HG03575 (cell line): ENCODE measurements around the gene ABCA1.
A peak's percentile ranks its signal among the peaks of the same experiment; 100 is the strongest.
"Not testable (repeated sequence)": the region's sequence is repeated elsewhere in the genome, so short reads cannot be mapped to it uniquely, and the experiment has no call there.

Experiments used
- ATAC-seq: cut with Tn5 transposase; IDR thresholded peaks from one replicate; pipeline ENCODE4 v1.9.1; 2021; ENCODE audit not compliant: unreplicated experiment, insufficient number of reproducible peaks, low FRiP score; ENCODE audit errors: extremely low read depth

Gene ABCA1

DNA sequence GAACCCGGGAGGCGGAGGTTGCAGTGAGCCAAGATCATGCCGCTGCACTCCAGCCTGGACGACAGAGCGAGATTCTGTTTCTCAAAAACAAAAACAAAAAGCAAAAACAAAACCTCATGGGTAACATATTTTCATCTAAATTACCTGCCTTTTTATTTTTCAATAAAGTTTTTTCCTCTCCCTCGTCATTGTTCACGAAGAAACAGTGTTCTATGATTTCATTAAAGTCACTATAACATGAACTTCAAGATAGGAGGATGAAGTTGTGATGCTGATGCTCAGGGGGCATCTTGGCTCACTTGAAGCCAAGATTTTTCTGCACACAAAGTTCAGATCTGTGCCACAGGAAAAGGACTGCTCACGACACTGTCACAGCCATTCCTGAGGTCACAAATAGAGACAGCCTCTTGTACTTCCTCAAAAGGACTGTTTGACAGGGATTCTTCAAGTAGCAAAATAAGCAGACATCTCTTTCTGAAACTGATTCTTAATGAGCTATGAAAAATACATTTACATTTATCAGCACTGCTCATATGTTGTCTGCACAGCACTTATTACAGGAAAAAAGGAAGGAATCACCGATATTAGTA is 147.9 kb downstream of the ABCA1 start:
- no peak for ATAC-seq

DNA sequence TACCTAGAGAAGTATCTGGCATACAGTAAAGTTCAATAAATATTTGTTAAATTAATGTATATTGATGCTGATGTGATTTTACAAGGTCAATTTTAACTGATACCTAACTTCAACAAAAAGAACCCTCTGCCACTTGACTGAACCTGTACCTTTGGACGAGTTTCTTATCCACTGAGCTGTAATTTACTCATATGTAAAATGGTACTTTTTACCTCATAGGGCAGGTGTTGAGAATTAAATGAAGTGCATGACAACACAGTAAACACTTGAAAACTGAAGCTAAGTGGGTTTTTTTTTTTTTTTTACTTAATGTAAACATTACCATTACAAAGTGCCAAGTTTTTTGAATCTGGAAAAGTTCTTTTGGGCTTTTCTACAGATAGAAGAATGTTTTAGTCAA is 148.6 kb downstream of the ABCA1 start:
- no peak for ATAC-seq

DNA sequence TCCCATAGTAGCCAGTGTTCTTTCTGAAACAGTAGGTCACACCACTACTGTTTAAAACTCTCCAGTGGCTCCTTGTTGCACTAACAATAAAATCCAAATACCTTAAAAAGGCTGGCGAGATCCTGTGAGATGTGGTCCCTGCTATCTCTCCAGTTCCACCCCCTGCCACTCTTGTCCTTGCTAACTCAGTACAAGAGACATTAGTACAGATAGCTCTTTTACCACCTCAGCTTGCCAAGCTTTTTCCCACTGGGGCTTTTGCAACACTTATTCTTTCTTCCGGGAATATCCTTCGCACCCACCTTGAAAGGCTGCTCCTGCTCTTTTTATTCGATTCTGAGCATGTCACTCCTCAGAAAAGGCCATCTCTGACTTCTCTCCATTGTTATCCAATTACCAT is 149.2 kb downstream of the ABCA1 start:
- ATAC-seq: no peak

DNA sequence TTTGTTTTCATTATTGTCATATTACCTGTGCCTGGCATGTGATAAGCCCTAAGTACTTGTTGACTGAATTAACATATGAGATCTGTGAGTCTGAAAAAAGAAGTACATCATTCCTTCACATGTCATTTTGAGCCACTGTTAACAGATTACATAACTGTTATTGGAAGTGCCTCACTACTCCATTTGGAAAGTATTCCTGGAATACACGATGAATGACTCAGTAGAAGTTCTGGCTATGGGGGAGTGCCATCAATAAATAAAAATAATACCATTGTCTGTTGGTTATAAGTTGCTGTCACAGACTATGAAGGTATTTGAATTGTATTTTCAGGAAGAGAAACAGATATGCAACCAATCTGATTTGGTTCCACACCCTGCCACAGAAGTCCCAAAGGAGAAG is 151.2 kb downstream of the ABCA1 start:
- ATAC-seq: no peak

DNA sequence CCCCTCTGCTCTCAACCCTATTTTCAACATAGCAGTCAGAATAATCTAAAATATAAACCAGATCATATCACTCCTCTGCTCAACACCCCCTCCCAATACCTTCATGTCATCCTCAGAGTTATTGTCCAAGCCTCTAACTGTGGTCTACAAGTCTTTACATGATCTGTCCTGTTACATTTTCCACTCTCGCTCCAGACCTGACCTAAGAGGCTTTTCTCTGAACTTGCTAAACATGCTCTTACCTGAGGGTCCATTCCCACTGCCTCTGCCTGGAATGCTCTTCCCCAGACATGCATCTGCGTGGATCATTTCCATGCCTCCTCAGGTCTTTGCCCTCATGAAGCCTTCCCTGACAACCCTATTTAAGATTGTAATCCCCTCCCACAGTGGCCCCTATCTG is 152.0 kb downstream of the ABCA1 start:
- ATAC-seq: no peak

DNA sequence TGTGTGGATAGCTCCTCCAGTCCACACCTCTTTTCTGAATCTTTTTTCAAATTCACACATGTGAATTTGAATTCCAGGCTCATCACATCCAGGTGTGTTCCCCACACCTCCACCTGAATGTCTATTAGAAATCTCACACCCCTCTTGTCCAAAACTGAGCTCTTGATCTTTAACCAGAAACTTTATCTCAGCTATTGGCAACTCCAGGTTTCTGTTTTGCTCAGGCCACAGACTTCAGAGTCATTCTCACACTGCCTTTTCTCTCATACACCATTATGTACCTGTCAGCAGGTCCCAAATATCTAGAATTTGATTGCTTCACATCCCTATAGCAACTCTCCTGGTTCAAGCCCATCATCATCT is 152.4 kb downstream of the ABCA1 start:
- peak; percentile 35 for ATAC-seq

DNA sequence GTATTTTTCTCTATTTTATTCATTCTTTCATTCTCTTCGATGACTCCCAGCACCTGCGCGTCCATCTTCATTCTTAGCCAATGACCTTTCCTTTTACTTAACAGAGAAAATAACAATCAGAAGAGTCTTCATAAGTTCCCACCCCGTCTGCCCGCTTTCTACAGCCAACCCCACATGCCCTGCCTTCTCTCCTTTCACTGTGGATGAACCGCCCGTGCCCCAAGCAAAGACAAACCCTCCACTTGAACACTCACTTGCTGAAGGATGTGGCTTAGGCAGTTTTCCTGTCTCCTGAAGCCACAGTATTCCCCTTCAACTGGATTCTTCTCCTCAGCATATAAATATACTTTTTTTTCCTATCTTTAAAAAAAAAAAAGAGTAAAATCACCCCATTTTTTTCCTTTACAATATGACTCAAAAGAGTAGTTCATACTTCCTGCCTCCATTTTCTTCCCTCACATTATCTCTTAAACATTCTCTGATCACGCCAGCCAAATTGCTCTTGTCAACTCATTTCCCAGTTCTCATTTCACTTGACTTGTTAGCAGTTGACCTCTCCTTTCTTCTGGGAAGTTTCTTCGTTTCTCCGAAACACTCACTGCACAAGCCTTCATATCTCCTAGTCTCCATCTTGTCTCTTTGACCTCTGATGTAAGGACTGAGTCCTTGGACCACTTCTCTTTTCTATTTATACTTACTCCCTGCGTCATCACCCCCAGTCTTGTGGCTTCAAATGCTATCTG is 153.0 kb downstream of the ABCA1 start:
- peak; percentile 85 for ATAC-seq

DNA sequence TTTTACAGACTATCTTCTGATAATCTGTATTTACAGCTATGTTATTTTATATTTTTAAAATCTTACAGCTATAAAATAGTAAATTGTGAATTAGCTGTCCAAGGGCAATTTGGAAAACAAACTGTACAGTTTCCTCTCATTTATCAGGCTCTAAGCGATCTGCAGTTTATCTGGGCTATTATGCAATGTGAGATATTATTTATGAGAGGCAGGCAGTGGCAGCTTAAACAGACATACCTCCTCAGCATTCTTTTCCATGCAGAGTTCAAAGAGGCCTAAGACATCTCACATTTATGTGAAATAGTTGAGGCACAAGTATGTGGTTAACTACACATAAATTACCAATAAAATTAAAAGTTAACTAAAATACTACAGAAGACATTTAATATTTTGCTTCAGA is 153.8 kb downstream of the ABCA1 start:
- no peak for ATAC-seq

DNA sequence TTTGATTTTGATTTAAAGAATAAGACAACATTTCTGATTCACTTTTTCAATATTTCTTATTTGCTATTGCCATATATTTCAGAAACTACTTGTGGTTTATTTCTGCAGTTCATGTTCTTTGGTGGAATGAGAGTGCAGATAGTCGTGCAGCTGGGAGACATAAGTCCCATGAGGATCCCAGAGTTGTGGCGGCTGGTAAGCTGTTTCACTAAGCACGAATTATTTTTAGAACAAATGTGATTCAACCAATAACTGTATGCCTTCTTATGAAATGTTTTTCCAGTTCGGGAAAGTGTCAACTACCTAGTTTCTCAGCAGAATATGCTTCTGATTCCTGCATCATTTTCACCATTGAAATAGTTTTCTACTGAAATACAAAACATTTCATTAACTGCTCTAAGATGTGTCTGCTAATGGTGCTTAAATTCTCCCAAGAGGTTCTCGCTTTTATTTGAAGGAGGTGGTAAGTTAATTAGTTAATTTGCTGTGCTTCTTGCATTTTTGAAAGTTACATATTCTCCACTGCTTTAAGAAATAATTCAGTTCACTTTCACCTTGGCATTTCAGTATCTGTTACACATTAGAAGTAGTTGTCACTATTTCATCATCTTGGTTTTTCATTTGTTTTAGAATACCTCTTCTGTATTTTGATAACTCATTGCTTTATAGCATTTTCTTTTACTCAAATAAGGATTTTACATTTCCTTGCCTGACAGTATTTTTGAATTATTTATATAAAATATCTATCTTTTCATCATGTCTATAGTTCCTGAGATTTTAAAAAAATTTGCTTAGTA is 155.0 kb downstream of the ABCA1 start:
- ATAC-seq: no peak

DNA sequence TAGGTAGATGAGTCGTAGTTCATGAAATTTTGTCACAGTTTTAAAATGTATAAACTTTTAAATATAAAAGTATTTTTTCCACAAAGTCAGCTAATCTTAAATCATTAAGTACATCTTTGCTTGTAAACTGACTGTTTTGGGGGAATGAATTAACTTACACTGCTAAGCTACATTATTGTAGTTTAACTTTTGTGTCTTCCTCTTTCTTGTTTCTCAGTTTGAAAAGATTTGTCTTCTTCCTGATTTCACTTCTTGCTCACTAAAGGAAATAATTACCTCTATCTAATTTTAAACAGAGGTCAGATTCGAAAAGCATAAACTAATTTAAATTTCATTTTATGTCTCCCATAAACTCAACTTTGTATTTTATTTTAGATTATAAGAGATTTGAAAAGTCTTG is 158.3 kb downstream of the ABCA1 start:
- ATAC-seq: no peak

DNA sequence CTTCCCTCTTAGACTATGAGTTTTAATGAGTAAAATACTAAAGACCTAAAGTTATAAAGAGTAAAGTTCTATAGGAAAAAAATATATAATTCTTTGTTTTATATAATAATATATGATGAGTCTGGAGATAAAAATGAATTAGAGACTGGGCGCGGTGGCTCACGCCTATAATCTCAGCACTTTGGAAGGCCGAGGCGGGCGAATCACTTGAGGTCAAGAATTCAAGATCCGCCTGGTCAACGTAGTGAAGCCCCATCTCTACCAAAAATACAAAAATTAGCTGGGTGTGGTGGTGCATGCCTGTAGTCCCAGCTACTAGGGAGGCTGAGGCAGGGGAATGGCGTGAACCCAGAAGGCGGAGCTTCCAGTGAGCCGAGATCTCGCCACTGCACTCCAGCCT is 158.9 kb downstream of the ABCA1 start:
- ATAC-seq: not testable (repeated sequence)

DNA sequence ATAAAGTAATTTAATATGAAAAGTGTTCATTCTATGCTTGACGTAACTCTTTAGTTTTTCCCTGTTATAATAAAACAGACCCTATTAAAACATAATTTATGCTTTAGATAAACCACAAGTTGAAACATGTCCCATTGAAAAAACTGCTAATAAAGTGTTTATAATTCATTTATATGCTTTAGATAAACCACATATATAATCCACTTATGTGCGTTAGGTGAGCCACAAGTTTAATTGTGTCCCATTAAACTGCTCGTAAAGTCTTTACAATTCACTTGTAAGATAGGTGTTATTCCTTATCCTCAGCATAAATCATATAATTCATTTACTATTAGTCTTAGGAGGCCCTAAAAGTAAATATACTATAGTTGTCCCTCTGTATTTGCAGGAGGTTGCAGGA is 160.4 kb downstream of the ABCA1 start:
- ATAC-seq: no peak

DNA sequence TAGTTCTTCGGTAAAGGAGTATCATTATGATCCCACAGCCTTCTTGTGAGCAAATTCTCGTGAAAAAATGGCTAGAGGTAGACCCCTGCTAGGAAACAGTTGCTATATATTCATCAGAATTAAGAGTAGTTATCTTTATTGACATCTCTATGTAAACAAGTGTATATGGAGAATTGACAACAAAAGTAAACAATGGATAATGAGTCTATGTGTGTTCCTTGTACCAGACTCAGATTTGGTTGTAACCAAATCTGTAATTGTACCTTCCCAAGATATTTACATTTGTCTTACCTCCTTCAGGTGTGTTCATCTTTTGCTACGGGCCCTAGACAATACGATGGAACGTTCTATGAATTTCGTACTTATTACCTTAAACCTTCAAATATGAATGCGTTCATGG is 161.9 kb downstream of the ABCA1 start:
- no peak for ATAC-seq

DNA sequence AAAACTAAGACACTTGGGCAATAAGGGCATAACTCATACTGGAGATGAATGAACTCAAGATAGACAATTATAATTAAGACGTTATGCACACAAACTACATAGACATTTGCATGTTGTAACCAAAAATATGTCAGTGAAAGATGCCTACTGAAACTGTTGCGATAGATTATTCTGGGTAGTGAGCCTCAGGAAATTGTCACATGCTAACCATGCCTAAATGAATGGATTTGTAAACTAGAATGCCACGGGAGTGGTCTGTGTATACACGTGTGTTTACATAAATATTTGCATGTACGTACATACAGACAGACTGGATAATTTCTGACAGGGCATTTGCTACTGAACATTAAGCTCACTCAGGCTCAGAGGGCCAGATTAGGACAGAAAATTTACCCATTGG is 162.8 kb downstream of the ABCA1 start:
- no peak for ATAC-seq

DNA sequence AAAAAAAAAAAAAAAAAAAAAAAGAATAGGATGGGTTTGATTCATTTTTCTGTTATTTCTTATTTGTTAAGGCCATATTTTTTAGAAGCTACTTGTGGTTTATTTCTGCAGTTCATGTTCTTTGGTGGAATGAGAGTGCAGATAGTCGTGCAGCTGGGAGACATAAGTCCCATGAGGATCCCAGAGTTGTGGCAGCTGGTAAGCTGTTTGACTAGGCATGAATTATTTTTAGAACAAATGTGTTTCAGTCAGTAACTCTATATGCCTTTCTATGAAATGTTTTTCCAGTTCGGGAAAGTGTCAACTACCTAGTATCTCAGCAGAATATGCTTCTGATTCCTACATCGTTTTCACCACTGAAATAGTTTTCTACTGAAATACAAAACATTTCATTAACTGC is 169.0 kb downstream of the ABCA1 start:
- ATAC-seq: no peak

DNA sequence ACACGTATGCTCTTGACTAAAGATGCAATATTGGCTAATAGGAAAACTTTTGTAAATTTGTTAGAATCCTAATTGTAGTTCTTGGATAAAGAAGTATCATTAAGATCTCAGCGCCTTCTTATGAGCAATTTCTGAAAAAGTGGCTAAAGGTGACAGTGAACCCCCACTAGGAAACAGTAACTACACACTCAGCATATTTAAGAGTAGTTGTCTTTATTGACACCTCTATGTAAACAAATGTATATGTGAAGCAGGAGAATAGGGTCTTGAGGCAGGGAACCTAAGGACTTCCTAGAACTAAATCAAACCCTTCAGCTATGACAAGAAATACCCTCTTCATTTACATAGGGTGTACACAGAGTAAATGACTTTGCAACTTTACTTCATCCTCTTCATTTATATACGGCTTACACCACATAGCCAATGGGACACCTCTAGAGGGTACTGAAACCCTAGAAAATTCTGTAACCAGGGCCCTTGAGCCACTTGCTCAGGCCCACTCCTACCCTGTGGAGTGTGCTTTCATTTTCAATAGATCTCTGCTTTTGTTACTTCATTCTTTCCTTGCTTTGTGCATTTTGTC is 177.7 kb downstream of the ABCA1 start:
- ATAC-seq: no peak

DNA sequence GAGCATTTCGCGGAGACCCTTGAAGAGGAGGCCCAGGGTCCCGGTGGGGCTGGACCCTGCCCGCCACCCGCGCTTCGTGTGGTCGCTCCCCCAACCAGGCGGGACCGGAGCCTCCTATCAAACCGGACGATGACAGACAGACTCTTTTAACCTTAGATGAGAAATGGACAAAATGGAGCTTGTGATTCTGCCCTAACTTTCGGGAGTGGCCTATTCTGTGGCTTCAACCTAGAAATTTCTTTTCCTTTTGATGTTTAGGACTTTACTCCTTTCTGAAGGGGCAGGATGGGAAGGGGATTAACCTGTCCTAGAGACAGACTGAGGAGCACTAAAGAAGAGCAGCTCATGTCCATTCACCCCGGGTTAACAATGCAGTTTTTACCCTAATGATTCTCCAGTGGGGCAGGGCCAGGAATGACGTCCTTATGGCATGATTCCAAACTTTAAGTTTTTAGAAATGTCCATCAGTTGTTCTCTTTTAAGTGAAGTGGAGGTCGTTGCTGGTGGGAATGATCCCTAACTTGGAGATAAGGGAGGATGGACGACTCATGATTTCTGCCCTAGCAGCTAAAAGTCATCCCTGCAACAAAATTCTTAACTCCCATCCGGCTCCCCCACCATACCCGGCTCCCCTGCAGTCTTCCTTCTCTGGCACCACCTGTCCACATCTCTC is 179.5 kb downstream of the ABCA1 start:
- no peak for ATAC-seq

DNA sequence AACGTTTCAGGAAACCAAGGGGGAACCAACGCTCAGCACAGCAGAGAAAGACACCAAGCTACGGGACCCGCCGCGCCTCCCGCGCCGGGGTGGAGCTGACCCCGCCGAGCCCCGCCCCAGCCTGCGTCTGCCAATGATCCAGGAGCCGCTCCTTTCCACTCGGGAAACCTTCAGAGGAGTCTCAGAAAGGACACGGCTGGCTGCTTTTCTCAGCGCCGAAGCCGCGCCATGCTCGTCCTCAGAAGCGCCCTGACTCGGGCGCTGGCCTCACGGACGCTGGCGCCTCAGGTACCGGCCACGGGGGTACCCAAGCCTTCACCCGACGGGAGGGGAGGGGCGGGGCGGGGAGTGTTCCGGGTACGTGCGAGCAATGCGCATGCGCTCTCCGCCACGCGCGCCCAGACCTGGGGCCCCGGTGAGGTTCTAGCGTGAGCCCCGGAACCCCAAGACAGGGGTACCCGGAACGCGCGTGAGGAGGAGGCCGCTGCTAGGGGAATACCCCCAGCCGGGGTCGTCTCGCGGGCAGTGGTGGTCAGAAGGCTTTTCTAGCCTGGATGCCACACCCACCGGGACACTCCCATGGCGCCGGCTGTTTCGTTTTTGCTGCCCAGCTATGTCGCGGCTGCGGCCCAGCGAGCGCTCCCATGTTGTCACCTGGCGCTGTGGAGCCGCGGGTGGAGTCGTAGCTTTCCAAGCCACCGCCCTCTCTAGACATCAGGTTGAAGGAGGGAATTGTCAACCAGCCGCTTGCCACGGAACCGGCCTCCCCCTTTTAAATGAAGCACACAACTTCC is 180.2 kb downstream of the ABCA1 start, which contains the start of gene NIPSNAP3A:
Gene NIPSNAP3A, plus strand, starts transcription at position 119 of the 794 bp plus-strand sequence. Its CDS starts 110 bp downstream, at position 229.
- peak; percentile 46 for ATAC-seq

DNA sequence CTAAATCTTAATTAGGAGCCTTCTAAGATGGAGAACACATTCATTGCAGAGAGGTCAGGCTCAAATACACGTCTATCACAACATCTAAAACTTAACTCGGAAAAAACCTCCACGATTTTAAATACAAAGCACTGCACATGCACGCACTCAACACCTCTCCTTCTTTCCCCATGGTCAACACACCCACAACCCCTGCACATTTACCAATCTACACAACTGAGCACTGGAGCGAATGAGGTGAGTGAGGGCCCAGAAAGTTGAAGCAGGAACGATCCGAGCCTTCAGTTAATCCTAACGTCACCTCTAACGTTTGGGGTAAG is 180.8 kb downstream of the ABCA1 start:
- no peak for ATAC-seq
